HG03354 (cell line): ENCODE measurements around the gene PDPR.
"Not testable (repeated sequence)": the region's sequence is repeated elsewhere in the genome, so short reads cannot be mapped to it uniquely, and the experiment has no call there.

ENCODE experiments used
- ATAC-seq: cut with Tn5 transposase; IDR thresholded peaks from one replicate; pipeline ENCODE4 v1.9.1; 2021; ENCODE audit warnings: mild to moderate bottlenecking; ENCODE audit not compliant: unreplicated experiment, poor library complexity, severe bottlenecking

The PDPR gene

DNA sequence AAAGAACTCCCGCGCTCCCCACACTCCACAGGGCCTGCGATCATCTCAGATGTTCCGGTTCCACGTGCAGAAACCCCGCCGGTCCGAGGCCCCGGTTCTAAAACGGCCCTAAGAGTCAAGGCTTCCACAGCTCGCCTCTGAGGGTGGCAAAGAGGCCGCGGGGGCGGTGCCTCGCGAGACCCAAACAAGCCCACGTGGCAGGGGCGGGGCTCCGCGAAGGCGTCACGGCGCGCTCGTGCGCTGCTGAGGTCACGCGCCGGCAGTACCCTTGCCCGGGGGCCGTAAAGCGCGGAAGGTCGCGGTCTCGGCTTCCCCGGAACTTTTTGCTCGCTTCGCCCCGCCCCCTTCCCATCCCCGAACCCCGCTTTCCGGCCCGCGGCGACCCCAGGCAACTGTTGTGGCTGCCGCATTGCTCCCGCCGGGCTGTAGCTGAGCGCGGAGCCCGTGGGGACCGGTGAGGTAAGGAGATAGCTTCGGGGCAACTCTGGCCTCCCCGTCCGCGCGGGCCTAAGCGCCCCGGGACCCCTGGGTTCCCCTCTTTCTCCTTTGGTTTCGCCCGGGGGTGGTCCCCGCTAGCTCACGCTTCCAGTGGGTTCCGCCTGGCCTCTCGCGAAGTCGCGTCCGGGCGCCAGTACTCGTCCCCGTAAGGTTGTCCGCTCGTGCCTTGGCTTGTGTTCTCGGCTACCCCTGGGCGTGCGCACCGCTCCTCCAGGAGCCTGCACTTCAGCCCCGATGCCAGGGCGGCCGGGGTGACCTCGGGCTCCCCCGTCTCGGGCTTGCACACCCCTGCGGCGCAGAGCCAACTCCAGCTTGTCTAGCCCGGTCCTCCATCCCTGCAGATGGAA, at the start of gene PDPR:
Gene PDPR (plus strand): TSS at position 351 of the 845 bp plus-strand sequence. CDS start 6,161 bp downstream, outside the sequence.
- peak; percentile 94 for ATAC-seq

DNA sequence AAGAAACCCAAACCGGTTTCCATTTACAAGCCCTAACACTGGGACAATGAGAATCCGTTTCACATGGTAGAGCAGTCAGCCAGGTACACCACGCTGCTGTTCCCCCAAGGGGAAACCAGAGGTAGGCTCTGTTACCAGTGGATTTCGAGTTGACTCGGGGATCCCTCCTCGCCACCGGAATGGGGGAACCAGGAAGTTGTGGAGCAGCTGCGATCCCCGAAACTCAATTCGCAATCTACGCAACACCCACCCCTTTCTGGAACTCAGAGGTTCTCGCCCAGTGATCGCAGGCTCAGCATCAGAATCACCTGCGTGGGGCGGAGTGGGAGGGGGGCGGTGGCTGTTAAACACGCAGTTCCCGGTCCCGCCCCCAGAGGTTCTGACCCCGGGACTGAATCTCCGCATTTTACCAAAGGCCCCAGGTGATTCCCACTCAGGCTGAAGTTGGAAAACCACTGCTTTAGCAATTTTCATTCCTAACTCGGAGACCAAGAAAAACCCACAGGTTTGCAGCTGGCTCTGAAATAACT, 49.2 kb upstream of the PDPR start:
- peak; percentile 19 for ATAC-seq

DNA sequence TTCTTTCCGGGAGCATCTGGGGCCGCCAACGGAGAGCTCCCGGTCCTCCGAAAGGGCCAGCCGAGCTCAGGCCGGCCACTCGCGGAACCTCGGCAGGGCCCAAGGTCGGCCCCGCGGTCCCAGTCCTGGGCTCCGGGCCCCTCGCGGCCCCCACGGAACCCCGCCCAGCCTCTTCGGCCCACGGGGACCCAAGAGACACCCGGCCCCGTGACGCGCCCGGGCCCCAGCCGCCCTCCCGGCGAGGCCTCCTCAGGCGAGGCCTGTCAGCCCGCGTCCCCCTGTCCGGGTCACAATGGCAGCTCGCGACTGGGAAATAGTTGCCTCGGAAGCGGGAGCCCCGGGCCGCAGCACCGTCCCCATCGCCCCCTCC, 48.8 kb upstream of the PDPR start:
- peak; percentile 33 for ATAC-seq

DNA sequence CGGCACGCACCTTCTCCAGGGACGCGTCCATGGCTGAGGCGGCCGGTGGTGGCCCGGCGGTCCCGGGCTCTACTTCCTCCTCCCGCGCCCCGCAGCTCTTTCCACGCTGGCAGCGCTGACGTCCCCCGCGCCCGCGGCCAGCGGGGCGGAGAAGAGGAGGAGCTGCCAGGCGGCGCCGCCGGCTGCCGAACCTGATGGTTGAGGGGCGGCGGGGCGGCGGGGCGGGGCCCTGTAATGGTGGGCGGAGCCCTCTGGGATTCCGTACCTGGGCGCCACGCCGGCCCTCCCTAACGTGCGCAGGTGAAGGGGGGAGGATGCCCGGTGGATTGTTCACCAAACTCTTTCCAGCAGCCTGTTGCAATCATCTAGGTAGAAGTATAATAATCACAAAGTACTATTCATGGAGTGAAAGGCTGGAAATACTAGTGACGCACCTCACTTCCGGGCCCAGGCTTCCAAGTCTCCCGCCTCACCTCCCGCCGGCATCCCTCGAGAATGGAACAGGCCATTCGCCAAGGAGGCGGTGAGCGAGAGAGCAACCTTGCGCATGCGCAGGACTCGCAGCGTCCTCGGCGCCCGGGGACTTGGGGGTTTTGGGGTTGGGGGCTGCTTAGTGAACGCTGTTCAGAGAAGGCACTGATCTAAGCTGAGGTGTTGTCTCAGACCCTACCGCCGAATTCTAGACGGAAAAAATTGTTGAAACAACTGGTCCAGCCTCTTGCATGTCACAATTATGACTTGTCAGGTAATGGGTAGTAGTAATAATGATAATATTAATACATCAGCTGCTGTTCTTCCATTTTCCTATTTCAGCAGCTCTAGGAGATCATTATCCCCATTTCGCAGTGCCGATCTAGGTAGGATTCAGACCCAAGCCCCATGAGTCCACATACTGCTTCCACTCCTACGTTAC, 48.1 kb upstream of the PDPR start:
- peak; percentile 94 for ATAC-seq

DNA sequence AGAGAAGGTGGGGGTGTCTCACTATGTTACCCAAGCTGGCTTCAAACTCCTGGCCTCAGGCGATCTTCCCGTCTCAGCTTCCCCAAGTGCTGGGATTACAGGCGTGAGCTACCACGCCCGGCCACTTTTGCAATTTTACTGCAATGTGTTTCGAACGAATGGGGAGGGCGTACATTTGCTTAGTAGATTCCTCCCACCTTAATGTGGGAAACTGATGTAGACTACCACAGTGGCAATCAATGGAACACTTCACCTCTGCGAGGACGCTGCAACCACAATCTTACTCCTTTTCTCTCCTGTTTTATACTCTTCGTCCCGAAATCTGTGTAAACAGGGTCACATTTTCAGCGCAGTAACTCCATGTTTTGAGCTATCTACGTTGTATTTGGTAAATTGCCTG, 47.4 kb upstream of the PDPR start:
- ATAC-seq, result not testable (repeated sequence)

DNA sequence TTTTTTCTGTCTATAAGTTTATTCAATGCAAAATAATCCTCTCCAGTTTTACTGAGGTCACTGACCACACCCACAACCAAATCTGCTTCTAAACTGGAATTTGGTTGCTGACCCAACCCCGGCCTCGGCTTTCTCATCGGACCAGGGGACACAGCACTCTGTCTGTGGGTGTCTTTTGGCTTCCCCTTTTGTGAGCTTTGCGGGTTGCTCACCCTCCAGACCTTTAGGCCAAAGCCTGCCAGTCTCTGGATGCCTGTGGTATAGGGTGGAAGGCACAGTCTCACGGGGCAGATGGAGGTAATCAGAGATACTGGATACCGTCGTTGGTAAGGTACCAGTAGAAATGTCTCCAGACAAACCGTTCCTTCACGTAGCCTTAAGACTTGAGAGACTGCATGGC, 35.1 kb upstream of the PDPR start:
- ATAC-seq, result not testable (repeated sequence)

DNA sequence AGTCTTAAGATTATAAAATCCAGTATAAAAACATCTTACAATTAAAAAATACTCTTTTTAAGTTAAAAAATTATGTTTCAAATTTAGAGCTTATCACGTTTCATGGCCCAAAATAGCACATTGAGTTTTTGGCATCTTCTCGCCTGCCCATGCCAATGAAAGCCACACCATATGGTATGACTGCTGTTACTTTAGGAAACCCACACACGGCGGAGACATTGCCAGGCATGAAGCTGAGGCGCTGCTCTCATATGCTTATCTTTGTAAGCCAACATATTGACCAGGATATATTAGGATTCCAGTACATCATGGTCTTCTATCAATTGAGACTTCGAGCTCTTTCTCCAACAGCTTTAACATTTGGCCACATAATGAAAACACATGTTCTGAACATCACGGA, 32.9 kb upstream of the PDPR start:
- not testable (repeated sequence) for ATAC-seq

DNA sequence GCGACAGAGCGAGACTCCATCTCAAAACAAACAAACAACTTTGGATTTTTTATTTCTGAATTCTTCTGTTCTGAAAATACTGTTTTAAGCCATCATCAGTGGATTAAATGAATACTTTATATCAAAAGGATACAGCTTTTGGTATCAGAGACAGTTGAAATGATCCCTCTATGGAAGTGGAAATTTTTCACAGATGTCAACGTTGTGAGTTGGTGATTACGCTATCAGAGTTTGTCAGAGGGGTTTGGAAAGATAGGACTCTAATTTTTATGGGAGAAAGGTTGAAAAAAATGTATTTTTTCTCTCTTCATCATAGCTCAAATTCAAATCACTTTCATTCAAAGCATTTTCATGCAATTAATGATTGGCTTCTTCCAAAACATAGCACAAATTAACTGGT, 30.2 kb upstream of the PDPR start:
- ATAC-seq, result not testable (repeated sequence)

DNA sequence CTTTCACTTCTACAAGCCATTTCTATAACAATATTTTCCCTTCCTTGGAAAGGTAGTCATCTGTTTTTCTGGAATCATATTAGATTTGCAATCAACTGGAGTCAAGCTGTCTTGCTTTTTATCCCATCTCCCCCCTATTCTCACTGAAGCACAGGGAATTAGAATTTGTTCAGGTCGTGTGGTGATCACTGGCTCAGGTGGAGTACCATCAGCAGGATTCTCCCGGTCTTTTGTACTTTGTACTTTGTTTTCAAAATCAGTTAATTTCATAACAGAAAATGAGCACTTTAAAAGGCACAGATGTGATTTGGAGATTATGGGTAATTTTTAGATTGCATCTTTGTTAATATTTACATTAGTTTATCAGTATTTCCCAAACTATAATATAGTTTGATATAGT, 26.0 kb upstream of the PDPR start:
- not testable (repeated sequence) for ATAC-seq

DNA sequence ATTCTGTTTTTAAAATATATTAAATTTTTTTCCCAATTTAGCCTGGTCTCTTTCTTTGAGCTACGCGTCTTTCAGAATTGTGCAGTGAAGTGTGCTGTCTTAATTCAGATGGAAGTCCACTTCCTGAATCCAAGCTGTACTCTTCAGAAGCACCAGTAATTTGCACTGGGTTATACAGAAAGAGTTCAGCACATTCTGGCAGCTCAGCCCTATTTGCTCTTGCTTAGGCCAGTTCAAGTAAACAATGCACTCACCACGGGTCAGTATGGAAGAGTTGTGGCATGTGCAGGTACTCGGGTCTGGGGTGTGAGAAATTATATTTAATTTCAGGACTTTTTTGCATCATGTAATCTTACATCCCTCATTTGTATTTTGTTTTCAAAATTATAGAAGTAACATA, 25.3 kb upstream of the PDPR start:
- ATAC-seq, result not testable (repeated sequence)

DNA sequence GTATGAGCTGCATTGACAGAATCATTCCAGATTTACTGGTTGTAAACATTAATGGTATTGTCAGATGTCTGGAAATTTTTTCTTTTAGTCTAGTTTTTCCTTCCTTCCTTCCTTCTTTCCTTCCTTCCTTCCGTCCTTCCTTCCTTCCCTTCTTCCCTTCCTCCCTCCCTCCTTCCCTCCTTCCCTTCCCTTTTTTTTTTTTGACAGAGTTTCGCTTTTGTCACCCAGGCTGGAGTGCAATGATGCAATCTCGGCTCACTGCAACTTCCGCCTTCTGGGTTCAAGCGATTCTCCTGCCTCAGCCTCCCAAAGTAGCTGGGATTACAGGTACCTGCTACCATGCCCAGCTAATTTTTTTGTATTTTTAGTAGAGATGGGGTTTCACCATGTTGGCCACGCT, 24.8 kb upstream of the PDPR start:
- not testable (repeated sequence) for ATAC-seq

DNA sequence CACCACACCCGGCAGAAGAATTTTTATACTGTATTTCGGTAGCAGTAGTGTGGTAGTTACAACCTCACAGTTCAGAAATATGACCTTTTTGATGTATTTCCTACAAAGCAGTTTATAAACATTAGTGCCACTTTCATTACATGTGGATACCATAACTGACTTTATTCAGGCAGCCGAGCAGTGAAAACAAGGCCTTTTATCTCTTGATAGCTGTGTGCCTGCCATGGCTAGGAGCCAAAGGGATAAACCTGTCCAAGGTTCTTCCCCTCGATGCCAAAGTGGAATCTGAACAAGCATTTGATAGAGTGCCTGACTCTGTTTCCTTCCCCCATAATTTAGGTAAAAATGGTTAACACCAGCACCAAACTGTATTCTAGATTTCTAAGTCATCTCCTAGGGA, 23.0 kb upstream of the PDPR start:
- not testable (repeated sequence) for ATAC-seq

DNA sequence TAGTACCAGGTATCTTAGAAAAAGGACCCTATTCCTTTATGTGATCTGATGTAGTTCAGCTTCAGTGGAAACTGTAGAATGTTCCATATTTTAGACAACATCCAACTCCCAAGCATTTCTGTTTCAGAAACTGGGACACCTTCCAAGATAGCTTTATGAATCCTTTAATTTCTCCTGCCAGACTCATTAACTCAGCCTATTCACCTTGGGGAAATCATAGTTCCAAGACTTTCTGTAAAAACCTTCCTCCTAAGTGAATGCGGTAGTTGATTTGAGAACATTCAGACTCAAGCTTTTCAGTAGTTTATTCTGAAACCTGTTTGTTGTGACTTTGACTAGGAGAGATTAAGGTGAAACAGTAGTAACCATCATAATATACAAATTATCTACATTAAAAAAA, 20.0 kb upstream of the PDPR start:
- not testable (repeated sequence) for ATAC-seq

DNA sequence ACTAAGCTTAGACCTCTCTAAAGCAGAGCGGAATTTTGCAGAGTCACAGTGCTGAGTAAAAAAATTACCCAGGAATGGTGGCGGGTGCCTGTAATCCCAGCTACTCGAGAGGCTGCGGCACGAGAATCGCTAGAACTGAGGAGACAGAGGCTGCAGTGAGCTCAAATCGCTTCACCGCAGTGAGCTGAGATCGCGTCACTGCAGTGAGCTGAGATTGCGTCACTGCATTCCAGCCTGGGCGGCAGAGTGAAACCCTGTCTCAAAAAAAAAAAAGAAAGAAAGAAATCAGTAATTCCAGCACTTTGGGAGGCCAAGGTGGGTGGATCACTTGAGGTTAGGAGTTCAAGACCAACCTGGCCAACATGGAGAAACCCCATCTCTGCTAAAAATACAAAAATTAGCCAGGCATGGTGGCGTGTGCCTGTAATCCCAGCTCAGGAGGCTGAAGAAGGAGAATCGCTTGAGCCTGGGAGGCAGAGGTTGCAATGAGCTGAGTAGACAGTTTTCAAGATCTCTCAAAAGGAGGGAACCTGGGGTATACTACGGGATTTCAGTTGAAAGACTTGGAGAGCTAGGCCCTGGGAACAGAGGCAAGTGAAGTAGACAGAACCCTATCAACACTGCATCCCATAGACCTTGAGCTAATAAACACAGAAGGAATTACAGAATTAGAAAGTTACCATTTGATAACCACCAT, 4.4 kb upstream of the PDPR start:
- not testable (repeated sequence) for ATAC-seq

DNA sequence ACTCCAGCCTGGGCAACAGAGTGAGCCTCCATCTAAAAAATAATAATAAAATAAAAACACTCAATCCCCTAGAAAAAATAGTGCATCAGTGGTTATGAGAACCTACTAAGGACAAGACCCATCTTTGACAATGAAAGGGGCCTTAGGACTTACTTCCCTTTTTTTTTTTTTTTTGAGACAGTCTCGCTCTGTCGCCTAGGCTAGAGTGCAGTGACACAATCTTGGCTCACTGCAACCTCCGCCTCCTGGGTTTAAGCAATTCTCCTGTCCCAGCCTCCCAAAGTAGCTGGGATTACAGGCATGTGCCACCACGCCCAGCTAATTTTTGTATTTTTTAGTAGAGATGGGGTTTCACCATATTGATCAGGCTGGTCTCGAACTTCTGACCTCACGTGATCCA, 2.0 kb upstream of the PDPR start:
- ATAC-seq, result not testable (repeated sequence)

DNA sequence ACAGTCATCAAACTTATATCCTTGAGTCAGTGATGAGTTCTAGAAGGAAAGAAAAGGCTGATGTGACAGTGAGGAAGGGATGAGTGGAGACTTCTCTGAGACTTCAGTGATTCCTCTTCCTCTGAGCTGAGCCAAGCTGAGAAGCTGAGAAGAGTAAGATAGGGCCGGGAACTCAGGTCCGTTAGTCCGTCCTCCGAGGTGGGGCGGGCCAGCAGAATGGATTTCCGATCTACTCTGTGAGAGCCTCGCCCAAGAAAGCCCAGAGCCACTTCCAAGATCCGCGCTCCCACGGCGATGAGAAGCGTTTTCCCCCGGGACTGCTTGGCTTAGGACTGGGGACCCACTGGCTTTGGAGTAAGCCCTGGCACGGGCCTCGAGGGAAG, 542 bp upstream of the PDPR start:
- peak; percentile 36 for ATAC-seq

DNA sequence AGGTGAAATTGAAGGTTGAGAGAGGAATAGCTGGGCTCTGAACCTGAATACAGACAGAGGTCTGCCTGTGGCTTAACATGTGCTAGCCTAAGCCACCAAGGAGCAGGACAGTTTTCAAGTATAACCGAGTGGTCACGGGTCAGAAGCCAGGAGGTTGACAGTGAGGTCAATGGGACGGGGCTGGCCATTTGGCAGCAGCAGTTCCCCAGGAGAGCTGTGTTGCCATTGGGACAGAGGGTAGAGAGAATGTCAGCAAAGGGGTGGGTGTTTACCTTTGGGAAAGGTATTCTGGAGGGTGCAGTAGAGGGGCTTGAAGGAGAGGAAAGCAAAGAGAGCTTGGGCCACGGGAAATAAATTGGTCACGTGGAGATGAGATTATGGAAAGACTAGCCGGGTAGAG, 4.2 kb downstream of the PDPR start:
- not testable (repeated sequence) for ATAC-seq

DNA sequence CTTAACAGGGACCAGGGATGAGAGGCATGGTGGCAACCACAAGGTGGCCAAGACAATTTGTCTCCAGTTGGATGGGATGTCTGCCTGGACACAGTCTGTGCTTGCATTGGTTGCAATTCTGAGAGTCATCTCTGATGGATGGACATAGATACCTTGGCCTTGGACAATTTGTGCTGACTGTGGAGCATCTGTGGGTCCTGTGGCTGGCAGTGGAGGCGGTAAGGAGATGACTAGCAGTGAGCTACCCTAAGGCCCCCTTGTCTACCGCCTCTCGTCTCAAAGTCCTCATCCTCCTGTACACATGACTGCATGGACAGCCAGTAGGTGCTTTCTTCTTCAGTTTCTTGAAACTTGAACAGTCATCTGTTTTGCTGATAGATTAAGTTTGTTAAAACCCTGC, 4.6 kb downstream of the PDPR start:
- not testable (repeated sequence) for ATAC-seq

DNA sequence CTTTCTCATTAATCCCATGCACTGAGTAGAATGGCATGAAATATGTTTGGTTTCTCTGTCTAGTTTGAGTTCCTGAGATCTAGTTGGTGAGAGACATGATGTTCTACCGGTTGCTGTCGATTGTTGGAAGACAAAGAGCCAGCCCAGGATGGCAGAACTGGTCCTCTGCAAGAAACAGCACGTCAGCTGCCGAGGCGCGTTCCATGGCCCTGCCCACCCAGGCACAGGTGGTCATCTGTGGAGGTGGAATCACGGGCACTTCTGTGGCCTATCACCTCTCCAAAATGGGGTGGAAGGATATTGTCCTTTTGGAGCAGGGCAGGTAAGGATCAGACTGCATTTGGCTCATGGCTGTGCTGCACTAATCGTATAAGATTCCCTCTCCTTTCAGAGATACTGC, 6.3 kb downstream of the PDPR start:
- ATAC-seq, result not testable (repeated sequence)

DNA sequence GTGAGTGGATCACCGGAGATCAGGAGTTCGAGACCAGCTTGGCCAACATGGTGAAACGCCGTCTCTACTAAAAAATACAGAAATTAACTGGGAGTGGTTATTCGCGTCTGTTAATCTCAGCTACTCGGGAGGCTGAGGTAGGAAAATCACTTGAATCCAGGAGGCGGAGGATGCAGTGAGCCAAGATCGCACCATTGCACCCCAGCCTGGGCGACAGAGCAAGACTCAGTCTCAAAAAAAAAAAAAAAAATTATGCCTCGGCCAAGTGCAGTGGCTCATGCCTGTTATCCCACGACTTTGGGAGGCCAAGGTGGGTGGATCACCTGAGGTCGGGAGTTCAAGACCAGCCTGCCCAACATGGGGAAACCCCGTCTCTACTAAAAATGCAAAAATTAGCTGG, 9.7 kb downstream of the PDPR start:
- not testable (repeated sequence) for ATAC-seq
